Activated CD4-positive, alpha-beta T cell treated with anti-CD3 and anti-CD28 coated beads, Interleukin-2, Interleukin-6, amounts not matched to agents 100 ng/mL and 50 ng/mL, durations not matched to agents 16 hours and 8 hours (primary cell): ENCODE data around the gene MAP2K5.

Experiments
- DNase-seq: peaks from one replicate; pipeline ENCODE4 v3.0.0-alpha.2; 2020

MAP2K5 gene

GRCh38 chr15:67542420-67543347 is at the start of gene MAP2K5:
MAP2K5 (plus strand) TSS chr15:67542703; CDS start chr15:67543336, 633 bp downstream.
- peak; percentile 89 for DNase-seq

GRCh38 chr15:67495585-67495984 is 46.9 kb upstream of the MAP2K5 start:
- DNase-seq = no peak

GRCh38 chr15:67501177-67501835 is 41.2 kb upstream of the MAP2K5 start:
- no peak for DNase-seq

- DNase-seq = no peak
Observed at GRCh38 chr15:67501836-67502461, 40.6 kb upstream of the MAP2K5 start.

GRCh38 chr15:67504056-67504455 is 38.4 kb upstream of the MAP2K5 start:
- DNase-seq = no peak

GRCh38 chr15:67504796-67505195 is 37.7 kb upstream of the MAP2K5 start:
- DNase-seq = no peak

GRCh38 chr15:67505675-67506572 is 36.6 kb upstream of the MAP2K5 start:
- no peak for DNase-seq

GRCh38 chr15:67506775-67507747 is 35.4 kb upstream of the MAP2K5 start:
- DNase-seq = no peak

GRCh38 chr15:67508407-67508806 is 34.1 kb upstream of the MAP2K5 start:
- DNase-seq = no peak

GRCh38 chr15:67509918-67510317 is 32.6 kb upstream of the MAP2K5 start:
- no peak for DNase-seq

GRCh38 chr15:67510597-67511190 is 31.8 kb upstream of the MAP2K5 start:
- DNase-seq = no peak

- DNase-seq = no peak
Observed at GRCh38 chr15:67511606-67512005, 30.9 kb upstream of the MAP2K5 start.

GRCh38 chr15:67512140-67512539 is 30.4 kb upstream of the MAP2K5 start:
- DNase-seq = no peak

- no peak for DNase-seq
Observed at GRCh38 chr15:67512933-67513714, 29.4 kb upstream of the MAP2K5 start.

GRCh38 chr15:67515090-67515489 is 27.4 kb upstream of the MAP2K5 start:
- no peak for DNase-seq

- no peak for DNase-seq
Observed at GRCh38 chr15:67515557-67515956, 26.9 kb upstream of the MAP2K5 start.

- DNase-seq = no peak
Observed at GRCh38 chr15:67520321-67521028, 22.0 kb upstream of the MAP2K5 start.

- DNase-seq = peak; percentile 90
Observed at GRCh38 chr15:67521029-67521782, 21.3 kb upstream of the MAP2K5 start, which contains the start of gene C15orf61. C15orf61 (plus strand) TSS chr15:67521131; CDS start chr15:67521249, 118 bp downstream.
